Breast epithelium (tissue), 3 donors: ENCODE results near the gene SFN.

ENCODE experiments used
- CTCF ChIP-seq, 3 donors: fragments of 450-650 bp; IDR thresholded peaks; one replicate each; pipeline ENCODE4 v1.5.1; 2016 to 2017; ENCODE audit warnings: antibody characterized with exemption in 3 of 3, mild to moderate bottlenecking in 3 of 3, moderate library complexity in 3 of 3
- POLR2AphosphoS5 ChIP-seq, 3 donors: sonication (generic); formaldehyde crosslinking; IDR thresholded peaks; one replicate each; pipeline ENCODE4 v1.6.1; 2017; ENCODE audit warnings: antibody characterized with exemption in 3 of 3

- TF ChIP-seq POLR2AphosphoS5 (IDR thresholded peaks at IDR 0.05): no peak
- no peak for TF ChIP-seq CTCF (IDR thresholded peaks at IDR 0.05)
Measured at GRCh38 chr1:26831059-26831458, 31.9 kb upstream of the SFN start.
